PFSK-1 (cell line): ENCODE results near the gene SLC66A3.

Experiments used
- FOXP2 ChIP-seq: optimal IDR thresholded peaks from 2 replicates; pipeline ENCODE3; 2011; ENCODE audit warnings: borderline replicate concordance, control low read depth, inconsistent platforms; ENCODE audit not compliant: insufficient read depth; ENCODE audit errors: extremely low read length, extremely low read depth
- POLR2AphosphoS5 ChIP-seq: IDR thresholded peaks from 2 replicates; pipeline ENCODE4 v1.6.1; 2012; ENCODE audit warnings: low read depth, mild to moderate bottlenecking, control low read depth, low read length, moderate library complexity
- TAF1 ChIP-seq: IDR thresholded peaks from 2 replicates; pipeline ENCODE4 v1.6.1; 2012; ENCODE audit warnings: low read length, control low read depth, borderline replicate concordance; ENCODE audit not compliant: insufficient read depth
- TF ChIP-seq, protein P1 (sequence below), 2 experiments: IDR thresholded peaks; 2 replicates each; pipeline versions ENCODE4 v1.6.1 to v1.8.0; 2011 to 2012; ENCODE audit warnings: low read depth in 2 of 2, low read length in 2 of 2, control low read depth in 1 of 2, inconsistent platforms in 1 of 2, mild to moderate bottlenecking in 1 of 2, moderate library complexity in 1 of 2; ENCODE audit not compliant: insufficient read depth in 1 of 2

GRCh38 chr2:11212645-11213044 lies 57.4 kb downstream of the SLC66A3 start:
- TF ChIP-seq POLR2AphosphoS5 (no peak), TAF1 (no peak), FOXP2 (no peak)
- TF ChIP-seq, protein P1, sequence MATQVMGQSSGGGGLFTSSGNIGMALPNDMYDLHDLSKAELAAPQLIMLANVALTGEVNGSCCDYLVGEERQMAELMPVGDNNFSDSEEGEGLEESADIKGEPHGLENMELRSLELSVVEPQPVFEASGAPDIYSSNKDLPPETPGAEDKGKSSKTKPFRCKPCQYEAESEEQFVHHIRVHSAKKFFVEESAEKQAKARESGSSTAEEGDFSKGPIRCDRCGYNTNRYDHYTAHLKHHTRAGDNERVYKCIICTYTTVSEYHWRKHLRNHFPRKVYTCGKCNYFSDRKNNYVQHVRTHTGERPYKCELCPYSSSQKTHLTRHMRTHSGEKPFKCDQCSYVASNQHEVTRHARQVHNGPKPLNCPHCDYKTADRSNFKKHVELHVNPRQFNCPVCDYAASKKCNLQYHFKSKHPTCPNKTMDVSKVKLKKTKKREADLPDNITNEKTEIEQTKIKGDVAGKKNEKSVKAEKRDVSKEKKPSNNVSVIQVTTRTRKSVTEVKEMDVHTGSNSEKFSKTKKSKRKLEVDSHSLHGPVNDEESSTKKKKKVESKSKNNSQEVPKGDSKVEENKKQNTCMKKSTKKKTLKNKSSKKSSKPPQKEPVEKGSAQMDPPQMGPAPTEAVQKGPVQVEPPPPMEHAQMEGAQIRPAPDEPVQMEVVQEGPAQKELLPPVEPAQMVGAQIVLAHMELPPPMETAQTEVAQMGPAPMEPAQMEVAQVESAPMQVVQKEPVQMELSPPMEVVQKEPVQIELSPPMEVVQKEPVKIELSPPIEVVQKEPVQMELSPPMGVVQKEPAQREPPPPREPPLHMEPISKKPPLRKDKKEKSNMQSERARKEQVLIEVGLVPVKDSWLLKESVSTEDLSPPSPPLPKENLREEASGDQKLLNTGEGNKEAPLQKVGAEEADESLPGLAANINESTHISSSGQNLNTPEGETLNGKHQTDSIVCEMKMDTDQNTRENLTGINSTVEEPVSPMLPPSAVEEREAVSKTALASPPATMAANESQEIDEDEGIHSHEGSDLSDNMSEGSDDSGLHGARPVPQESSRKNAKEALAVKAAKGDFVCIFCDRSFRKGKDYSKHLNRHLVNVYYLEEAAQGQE (IDR thresholded peaks at IDR 0.05; ENCODE audit: insufficient read depth in 1 of 2, low read depth in 2 of 2, low read length in 2 of 2) = no peak
